Measurements from ENCODE around the gene ZNF22. TPM values are rescaled to one million over a fixed set of nuclear protein-coding genes. Genes with fewer than 3 reads are reported as not detected.
"Not testable (repeated sequence)": the region's sequence is repeated elsewhere in the genome, so short reads cannot be mapped to it uniquely, and the experiment has no call there.

ZNF22 gene
- total and polyA plus RNA-seq, 7 donors: 12.9 to 29.9 (median 18.3) TPM

DNA sequence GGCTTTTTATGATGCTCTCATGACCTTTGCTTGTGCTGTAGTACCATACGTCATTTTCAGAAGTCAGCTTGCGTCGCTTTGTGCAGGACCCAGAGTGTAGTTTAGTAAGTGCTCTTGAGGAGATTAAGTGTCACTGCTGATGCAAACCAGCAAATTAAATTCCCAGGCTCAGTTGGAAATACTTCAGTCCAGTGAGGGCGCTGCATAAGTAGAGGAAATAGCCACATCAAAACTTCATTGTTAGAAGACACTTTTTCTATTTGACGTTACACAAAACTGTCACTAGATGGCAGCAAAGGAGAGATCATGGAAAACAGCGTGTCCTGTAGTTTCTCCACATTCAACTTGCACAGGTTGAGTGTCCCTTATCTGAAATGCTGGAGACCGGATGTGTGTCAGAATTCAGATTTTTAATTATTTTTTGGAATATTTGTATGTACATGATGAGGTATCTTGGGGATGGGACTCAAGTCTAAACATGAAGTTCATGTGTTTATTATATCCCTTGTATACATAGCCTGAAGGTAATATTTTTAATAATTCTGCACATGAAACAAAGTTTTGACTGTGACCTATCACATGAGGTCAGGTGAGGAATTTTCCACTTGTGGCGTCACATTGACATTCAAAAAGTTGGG, 7.9 kb downstream of the ZNF22 start:
- Histone ChIP-seq H3K4me3 (no peak overlapping the region), H3K27ac (peak overlapping the region in 2 of 4 donors; percentile 15), H3K4me1 (peaks cover 0 to 12% (median 3%) of the 10 kb centered on the region in 4 donors), H3K9me3 (no peaks in the 10 kb centered on the region), H3K36me3 (peaks cover 0 to 18% (median 3%) of the 10 kb centered on the region in 4 donors), H3K27me3 (no peaks in the 10 kb centered on the region)
- DNase-seq: peak; percentile 64
- 3 to 15% methylated on average over 8 of the region's 8 CpGs for WGBS, 2 donors
- no peak for TF ChIP-seq EP300 (IDR thresholded peaks at IDR 0.05)
- peak in 2 of 4 donors; percentile 30 to 38 for TF ChIP-seq POLR2AphosphoS5 (IDR thresholded peaks at IDR 0.05)
- no peak for TF ChIP-seq POLR2A (IDR thresholded peaks at IDR 0.05)
- TF ChIP-seq, protein P1, sequence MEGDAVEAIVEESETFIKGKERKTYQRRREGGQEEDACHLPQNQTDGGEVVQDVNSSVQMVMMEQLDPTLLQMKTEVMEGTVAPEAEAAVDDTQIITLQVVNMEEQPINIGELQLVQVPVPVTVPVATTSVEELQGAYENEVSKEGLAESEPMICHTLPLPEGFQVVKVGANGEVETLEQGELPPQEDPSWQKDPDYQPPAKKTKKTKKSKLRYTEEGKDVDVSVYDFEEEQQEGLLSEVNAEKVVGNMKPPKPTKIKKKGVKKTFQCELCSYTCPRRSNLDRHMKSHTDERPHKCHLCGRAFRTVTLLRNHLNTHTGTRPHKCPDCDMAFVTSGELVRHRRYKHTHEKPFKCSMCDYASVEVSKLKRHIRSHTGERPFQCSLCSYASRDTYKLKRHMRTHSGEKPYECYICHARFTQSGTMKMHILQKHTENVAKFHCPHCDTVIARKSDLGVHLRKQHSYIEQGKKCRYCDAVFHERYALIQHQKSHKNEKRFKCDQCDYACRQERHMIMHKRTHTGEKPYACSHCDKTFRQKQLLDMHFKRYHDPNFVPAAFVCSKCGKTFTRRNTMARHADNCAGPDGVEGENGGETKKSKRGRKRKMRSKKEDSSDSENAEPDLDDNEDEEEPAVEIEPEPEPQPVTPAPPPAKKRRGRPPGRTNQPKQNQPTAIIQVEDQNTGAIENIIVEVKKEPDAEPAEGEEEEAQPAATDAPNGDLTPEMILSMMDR (IDR thresholded peaks at IDR 0.05): peak in 3 of 4 experiments; percentile 56 to 70 (median 69)
- intact Hi-C loops (cut with DNase I): loop anchor here (5.0 to 10.0 kb wide), 3 partner anchors 456 to 1334 kb away; partner anchors contain the start of gene ZFAND4

DNA sequence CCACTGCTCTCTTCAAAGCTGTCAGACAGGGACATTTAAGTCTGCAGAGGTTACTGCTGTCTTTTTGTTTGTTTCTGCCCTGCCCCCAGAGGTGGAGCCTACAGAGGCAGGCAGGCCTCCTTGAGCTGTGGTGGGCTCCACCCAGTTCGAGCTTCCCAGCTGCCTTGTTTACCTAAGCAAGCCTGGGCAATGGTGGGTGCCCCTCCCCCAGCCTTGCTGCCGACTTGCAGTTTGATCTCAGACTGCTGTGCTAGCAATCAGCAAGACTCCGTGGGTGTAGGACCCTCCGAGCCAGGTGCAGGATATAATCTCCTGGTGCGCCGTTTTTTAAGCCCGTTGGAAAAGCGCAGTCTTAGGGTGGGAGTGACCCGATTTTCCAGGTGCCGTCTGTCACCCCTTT, 13.8 kb downstream of the ZNF22 start:
- H3K4me3 ChIP-seq; H3K27me3 ChIP-seq; H3K27ac ChIP-seq; H3K36me3 ChIP-seq; H3K4me1 ChIP-seq; DNase-seq; H3K9me3 ChIP-seq; intact Hi-C loops (cut with DNase I): not testable (repeated sequence)
- WGBS, 2 donors: 81% methylated on average over 10 of the region's 10 CpGs

DNA sequence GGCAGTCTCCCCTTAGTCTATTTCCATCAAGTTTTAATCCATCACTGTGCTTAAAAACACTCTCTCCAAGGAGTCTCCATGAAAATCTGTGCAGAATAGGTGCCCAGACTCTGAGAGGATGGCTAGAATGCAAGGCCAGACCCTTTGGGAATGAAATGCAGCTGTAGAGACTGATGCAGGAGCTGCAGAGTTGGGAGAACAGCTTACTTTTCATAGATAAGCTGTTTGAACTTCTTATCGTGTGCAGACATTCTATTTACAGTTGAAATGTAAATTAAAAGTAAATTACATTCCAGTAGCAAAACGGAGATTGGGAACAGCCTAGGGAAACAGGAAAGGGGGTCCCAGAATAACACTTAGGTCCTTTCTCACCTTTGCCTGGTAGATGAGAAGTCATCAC, 14.9 kb downstream of the ZNF22 start:
- no peak overlapping the region for H3K27ac ChIP-seq
- H3K9me3 ChIP-seq: no peaks in the 10 kb centered on the region
- H3K4me3 ChIP-seq: no peak overlapping the region
- no peak for TF ChIP-seq POLR2A (IDR thresholded peaks at IDR 0.05)
- no peak for TF ChIP-seq EP300 (IDR thresholded peaks at IDR 0.05)
- TF ChIP-seq, protein P1 (IDR thresholded peaks at IDR 0.05): no peak
- TF ChIP-seq POLR2AphosphoS5 (IDR thresholded peaks at IDR 0.05): no peak
- H3K4me1 ChIP-seq: no peaks in the 10 kb centered on the region
- no peaks in the 10 kb centered on the region for H3K36me3 ChIP-seq
- no peaks in the 10 kb centered on the region for H3K27me3 ChIP-seq
- no peak for DNase-seq
- intact Hi-C loops (cut with DNase I): no loop called here
- 21 to 53% methylated on average over 2 of the region's 2 CpGs for WGBS, 2 donors

DNA sequence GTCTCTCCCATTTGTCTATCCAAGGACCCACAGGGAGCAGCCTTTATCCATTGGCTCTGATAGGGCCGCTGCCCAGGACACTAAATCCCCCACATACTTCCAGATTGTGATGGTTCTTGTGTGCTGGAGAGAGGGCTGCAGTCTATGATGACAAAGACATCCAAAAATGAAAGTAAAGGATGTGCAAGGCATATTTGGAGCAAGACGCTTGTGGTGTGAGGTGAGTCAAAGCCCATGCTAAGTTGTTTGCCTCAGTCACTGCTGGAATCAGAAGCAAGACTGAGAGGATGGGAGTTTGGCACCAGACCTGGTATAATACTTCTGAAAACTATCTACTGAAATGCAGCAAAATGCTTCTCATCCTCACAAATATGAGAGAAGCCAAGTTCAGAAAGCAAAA, 22.7 kb downstream of the ZNF22 start:
- intact Hi-C loops (cut with DNase I): no loop called here
- Histone ChIP-seq H3K4me3 (no peak overlapping the region), H3K4me1 (no peaks in the 10 kb centered on the region), H3K9me3 (peaks cover 0 to 3% (median 1%) of the 10 kb centered on the region in 4 donors), H3K27ac (no peak overlapping the region), H3K27me3 (no peaks in the 10 kb centered on the region), H3K36me3 (no peaks in the 10 kb centered on the region)
- no peak for DNase-seq
- TF ChIP-seq EP300 (IDR thresholded peaks at IDR 0.05) (no peak), POLR2A (IDR thresholded peaks at IDR 0.05) (no peak), POLR2AphosphoS5 (IDR thresholded peaks at IDR 0.05) (no peak)
- TF ChIP-seq, protein P1 (IDR thresholded peaks at IDR 0.05): no peak
- WGBS, 2 donors: 82 to 91% methylated on average over 2 of the region's 2 CpGs

DNA sequence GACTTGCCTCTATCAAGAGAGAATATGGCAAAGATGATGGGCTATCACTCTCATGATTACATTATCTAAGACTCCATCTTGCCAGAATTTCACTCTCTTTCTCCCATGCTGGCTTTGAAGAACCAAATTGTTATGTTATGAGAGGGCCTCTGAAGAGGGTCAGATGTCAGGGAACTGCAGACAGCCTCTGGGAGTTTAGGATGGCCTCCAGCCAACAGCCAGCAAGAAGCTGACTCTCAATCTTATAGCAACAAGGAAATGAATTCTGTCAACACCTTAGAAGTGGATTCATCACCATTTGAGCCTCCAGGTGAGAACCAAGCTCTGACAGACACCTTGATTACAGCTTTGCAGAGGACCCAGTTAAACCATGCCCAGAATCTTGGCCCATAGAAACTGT, 33.6 kb downstream of the ZNF22 start:
- intact Hi-C loops (cut with DNase I): no loop called here
- H3K27ac ChIP-seq: no peak overlapping the region
- no peak for DNase-seq
- peaks cover 0 to 4% (median 2%) of the 10 kb centered on the region in 4 donors for H3K9me3 ChIP-seq
- H3K4me1 ChIP-seq: no peaks in the 10 kb centered on the region
- TF ChIP-seq, protein P1 (IDR thresholded peaks at IDR 0.05): no peak
- TF ChIP-seq POLR2AphosphoS5 (IDR thresholded peaks at IDR 0.05) (no peak), POLR2A (IDR thresholded peaks at IDR 0.05) (no peak), EP300 (IDR thresholded peaks at IDR 0.05) (no peak)
- H3K4me3 ChIP-seq: no peak overlapping the region
- H3K36me3 ChIP-seq: no peaks in the 10 kb centered on the region
- no peaks in the 10 kb centered on the region for H3K27me3 ChIP-seq
